GM18517 (cell line): Measurements from ENCODE around the gene CST9.
A peak's percentile ranks its signal among the peaks of the same experiment; 100 is the strongest.
"Not testable (repeated sequence)": the region's sequence is repeated elsewhere in the genome, so short reads cannot be mapped to it uniquely, and the experiment has no call there.

Experiments
- ATAC-seq: cut with Tn5 transposase; IDR thresholded peaks from one replicate; pipeline ENCODE4 v1.9.1; 2021; ENCODE audit warnings: mild to moderate bottlenecking, moderate library complexity; ENCODE audit not compliant: unreplicated experiment

The CST9 gene

DNA sequence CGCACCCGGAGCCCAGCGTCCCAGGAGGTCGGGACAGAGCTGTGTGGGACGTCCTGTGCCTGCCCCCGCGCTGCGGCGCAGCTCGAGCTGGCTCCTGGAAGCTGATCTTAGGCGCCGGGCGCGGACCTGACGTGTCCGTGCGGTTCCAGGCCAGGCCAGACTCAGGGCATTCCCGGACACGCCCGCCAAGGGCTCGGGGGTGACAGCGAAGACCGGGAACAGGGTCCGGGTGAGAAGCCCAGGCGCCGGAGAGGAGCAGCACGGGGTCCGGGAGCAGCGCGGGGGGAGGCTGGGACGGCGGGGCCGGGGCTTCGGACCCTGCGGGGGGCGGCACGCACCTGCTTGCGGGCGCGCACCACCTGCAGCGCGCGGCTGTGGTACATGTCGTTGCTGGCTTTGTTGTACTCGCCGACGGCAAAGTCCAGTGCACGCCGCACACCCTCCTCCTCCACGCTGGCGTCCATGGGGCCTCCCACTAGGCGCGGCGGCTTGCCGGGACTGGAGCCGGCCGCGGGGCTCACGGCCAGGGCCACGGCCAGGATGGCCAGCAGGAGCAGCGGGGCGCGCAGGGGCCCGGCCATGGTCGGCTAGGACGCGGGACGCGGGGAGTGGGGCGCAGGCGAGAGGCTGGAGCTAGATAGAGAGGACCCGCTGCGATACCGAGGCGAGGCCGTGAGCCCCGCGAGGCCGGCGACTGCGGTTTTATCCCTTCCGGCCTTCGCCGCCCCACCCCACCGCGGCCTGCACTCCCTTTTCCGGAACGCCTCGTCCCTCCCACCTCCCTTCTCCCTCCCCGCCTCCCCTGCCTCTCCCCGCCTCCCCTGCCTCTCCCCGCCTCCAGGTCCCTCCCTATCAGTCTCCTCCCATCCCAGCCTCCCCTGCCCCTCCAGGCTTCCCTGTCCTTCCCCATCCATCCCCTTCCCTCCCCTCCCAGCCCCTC, 31.8 kb upstream of the CST9 start, which contains the start of gene CST3:
TSS of gene CST3 (minus strand) at position 674 of the 940 bp plus-strand sequence. CDS start at position 581, 93 bp downstream.
- ATAC-seq, result no peak

- no peak for ATAC-seq
These were observed 31.2 kb upstream of the CST9 start for GRCh38 chr20:23636908-23637281.

DNA sequence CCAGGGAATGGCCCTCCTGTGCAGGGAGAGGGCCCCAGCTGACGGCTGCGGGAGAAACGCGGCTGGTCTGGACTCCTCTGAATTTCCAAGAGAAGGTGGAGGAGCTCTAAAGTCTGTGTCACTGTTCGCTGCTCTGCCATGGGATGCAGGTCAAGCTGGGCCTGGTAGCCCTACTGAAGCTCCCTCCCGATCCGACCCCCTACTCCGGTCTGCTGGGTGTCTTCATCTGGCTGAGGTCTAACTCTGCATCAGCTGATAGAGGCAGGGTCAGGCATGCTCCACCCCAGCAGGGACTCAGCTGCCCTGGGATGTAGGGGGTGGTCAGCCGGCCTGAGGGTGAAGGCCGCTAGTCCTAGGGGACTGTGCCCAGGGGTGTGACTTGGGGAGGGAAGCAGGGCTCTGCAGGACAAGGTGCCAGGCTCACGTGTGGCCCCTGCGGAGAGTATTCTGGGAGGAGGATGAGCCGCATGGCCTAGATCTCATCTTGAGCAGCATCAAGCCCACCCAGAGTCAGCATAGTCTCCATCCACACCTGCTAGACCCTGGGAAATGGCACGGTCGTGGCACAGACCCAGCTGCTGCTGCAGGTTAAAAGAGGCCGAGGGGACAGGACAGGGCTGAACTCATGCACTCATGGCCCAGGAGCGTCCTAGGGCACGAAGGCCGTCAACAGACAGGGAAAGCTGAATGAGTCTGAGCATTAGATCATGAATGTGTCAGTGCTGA, 30.6 kb upstream of the CST9 start:
- no peak for ATAC-seq

DNA sequence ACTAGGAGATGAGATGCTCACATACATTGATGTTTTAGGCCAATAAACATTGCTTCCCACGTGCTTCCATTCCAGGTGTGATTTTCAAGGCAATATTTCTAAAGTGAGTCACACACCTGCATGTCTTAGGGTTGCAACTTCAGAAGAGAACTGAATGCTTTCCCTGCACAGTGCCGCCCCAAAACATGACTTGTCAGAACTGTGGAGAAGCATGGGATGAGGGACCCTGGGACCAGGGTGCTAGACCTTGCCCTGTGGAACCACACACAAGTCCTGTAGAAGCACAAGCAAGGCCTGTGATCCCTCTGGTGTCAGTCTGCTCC, 30.0 kb upstream of the CST9 start:
- not testable (repeated sequence) for ATAC-seq

- ATAC-seq, result no peak
These were observed 29.5 kb upstream of the CST9 start for GRCh38 chr20:23634985-23635767.

DNA sequence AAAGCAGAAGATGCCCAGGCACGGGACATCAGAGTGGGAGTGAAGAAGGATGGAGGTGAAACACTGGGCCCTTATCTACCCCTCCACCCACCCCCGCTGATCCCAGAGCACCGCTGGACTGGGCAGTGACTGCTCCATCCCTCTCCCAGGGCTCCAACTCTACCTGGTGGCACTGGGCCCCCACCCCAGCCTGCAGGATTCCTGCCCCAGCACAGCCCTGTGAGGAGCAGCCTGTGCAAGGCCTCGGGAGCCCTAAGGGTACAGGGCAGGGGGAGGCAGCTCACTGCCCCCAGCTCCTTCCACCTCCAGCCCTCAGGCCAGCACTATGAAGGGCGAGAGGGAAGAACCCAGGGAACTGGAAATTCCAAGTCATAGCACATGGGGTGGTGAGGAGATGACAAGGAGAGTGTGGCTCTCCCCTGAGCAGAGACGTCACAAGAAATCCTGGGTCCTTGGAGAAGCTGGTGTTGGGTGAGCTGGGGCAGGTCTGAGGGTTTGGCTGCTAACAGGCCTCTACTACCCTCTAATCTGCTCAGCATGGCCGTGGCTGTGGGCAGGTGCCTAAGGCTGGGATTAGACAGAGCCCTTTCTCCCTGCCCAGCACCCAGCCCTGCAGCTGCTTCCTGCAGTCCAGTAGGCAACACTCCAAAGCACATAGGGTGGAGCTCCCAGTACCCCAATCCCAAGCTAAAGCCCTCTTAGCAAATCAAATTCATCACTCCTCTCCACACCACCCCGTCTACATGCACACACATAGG, 28.5 kb upstream of the CST9 start:
- no peak for ATAC-seq

- no peak for ATAC-seq
These were observed 27.2 kb upstream of the CST9 start for GRCh38 chr20:23632711-23633573.

GRCh38 chr20:23631981-23632710, 26.4 kb upstream of the CST9 start:
- ATAC-seq, result no peak

- ATAC-seq, result no peak
These were observed 25.6 kb upstream of the CST9 start for GRCh38 chr20:23631226-23631822.

DNA sequence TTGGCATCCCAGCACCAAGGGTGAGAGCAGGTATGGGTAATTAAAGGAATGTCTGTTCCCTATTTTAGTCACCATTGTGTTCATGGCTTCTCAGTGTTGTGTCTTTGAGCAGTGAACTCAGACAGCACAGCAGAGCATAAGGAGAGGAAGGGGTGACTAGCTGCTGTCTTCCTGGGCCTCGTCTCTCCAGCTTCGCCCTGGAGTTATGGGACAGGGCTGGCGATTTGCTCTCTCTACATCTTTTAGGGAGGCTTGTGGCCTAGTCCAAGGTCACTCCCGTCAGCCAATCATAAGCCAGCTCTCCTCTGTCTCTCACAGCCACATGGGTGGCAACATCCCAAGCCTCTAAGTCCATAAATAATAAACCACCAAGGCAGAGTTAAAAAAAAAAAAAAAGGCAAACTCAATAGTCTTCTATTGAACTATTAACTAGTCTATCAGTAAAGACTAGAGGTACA, 24.7 kb upstream of the CST9 start:
- no peak for ATAC-seq

GRCh38 chr20:23629542-23630391, 24.1 kb upstream of the CST9 start:
- ATAC-seq, result no peak

DNA sequence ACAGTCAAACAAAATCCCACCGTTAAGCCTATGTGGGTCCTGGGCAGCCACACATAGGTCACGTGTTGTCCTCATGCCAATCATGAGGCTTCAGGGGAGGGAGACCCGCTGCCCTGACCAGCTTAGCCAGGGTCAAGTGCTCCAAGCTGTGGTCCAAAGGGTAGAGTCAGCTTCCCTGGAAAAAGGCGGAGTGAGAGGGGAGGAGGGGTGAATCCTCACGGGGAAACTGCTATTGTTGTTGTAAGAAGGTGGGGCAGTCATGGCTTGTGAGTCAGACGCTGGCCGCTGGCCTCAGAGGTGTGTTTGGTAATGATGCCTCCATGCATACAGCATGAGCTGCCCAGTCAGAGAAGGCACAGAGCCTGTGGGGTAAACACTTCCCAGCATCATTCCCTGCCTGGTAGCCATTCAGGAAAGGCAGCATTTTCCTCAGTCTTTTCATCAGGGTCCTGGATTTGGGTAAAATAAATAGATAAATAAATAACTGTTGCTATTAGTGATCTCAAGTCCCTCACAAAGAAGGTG, 23.4 kb upstream of the CST9 start:
- no peak for ATAC-seq

GRCh38 chr20:23628402-23629016, 22.8 kb upstream of the CST9 start:
- ATAC-seq, result no peak

GRCh38 chr20:23627501-23627900, 21.8 kb upstream of the CST9 start:
- ATAC-seq, result no peak

DNA sequence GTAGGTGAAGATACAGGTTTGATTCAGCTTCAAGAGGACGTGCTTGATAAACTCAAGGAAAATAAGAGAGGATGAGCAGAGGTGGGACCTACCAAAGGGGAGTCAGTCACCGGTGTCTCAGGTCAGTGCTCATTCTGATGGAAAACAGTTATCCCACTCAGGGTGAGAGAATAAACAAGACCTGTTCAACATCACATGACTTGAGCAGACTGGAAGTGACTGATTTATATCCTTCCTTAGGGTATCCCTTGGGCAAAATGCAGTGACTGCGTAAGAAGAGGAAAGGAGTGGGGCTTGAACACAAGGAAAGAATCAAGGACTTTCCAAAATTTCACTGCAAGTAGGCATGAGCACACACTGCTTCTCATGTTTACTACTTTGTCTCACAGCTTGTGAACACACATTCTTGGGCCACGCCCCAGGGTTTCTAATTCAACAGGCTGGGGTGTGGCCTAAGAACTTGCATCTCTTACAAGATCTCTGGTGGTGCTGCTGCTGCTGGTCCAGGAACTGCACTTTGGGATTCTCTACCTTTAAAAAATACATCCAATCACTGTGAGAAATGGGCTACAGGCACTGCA, 20.4 kb upstream of the CST9 start:
- no peak for ATAC-seq

DNA sequence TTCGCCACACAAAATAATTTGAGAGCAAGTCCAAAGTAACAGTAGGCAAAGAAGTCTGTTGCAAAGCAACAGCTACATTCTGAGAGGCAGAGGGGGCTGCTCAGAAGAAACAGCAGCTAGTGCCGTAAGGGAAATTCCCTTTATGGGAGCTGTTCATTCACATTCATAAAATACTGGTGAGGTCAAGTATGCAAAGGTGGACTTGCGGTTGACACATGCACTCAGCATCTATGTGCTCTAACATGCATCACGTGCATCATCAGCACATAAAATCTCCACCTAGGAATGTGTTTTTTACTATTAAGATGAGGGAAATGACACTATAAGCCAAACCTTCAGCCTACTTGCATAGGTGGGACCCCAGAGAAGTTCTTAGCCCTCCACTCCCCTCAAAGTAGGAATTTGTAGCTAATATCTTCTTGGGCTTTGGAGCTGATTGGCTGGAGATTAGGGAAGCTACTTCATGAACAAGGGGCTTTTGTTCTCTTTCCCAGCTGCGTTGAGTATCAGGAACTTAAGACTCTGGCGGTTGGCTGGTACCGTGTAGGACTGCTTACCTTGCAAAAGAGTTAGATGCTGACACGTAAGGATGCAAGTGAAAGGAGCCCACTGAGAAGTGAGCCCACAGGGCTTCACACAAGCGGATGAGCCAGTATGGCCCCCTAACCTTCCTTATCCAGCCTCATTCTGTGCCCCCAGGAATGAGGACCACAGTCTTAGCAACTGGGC, 19.7 kb upstream of the CST9 start:
- ATAC-seq, result peak; percentile 51
